HepG2 (cell line): Measurements from ENCODE around the gene CTNNA3. TPM values are rescaled to one million over a fixed set of nuclear protein-coding genes. Genes with fewer than 3 reads are reported as not detected.

Experiments
- AHDC1 ChIP-seq: sonication (generic); formaldehyde crosslinking; IDR thresholded peaks from 2 replicates; pipeline ENCODE4 v1.5.1; 2020; ENCODE audit warnings: mild to moderate bottlenecking, missing genetic modification reagents, borderline replicate concordance
- FOXA3 ChIP-seq: IDR thresholded peaks from 2 replicates; pipeline ENCODE4 v1.6.1; 2016; ENCODE audit warnings: missing genetic modification reagents, missing compliant biosample characterization
- FOXP4 ChIP-seq: sonication (generic); formaldehyde crosslinking; IDR thresholded peaks from 2 replicates; pipeline ENCODE4 v1.4.0; 2020; ENCODE audit warnings: missing genetic modification reagents
- GFI1 ChIP-seq: sonication (generic); formaldehyde crosslinking; IDR thresholded peaks from 2 replicates; pipeline ENCODE4 v1.5.0; 2020; ENCODE audit warnings: missing genetic modification reagents, mild to moderate bottlenecking, borderline replicate concordance
- HNF1B ChIP-seq: sonication (generic); formaldehyde crosslinking; IDR thresholded peaks from 2 replicates; pipeline ENCODE4 v1.5.1; 2020; ENCODE audit warnings: mild to moderate bottlenecking, moderate library complexity, missing genetic modification reagents
- MTERF4 ChIP-seq: sonication (generic); formaldehyde crosslinking; IDR thresholded peaks from 2 replicates; pipeline ENCODE4 v1.8.0; 2023; ENCODE audit warnings: mild to moderate bottlenecking, missing genetic modification reagents
- NR3C1 ChIP-seq: sonication (generic); formaldehyde crosslinking; IDR thresholded peaks from 2 replicates; pipeline ENCODE4 v1.4.0; 2020; ENCODE audit warnings: missing genetic modification reagents
- REL ChIP-seq: sonication (generic); formaldehyde crosslinking; conservative IDR thresholded peaks from 2 replicates; pipeline ENCODE4 v1.8.0; 2022; ENCODE audit warnings: mild to moderate bottlenecking, missing genetic modification reagents, moderate library complexity
- TBX2 ChIP-seq: sonication (generic); formaldehyde crosslinking; IDR thresholded peaks from 2 replicates; pipeline ENCODE4 v1.5.0; 2020; ENCODE audit warnings: missing genetic modification reagents, mild to moderate bottlenecking, borderline replicate concordance
- USF2 ChIP-seq, 2 experiments: sonication (generic) in 1 of 2; formaldehyde crosslinking in 1 of 2; IDR thresholded peaks; 2 replicates each; pipeline versions ENCODE4 v1.5.1 to v1.6.1; 2011 to 2020; ENCODE audit warnings: borderline replicate concordance in 1 of 2, low read depth in 1 of 2, low read length in 1 of 2, mild to moderate bottlenecking in 1 of 2, missing genetic modification reagents in 1 of 2, moderate library complexity in 1 of 2
- ZBTB34 ChIP-seq: sonication (generic); formaldehyde crosslinking; IDR thresholded peaks from 2 replicates; pipeline ENCODE4 v1.8.0; 2022; ENCODE audit warnings: mild to moderate bottlenecking, missing genetic modification reagents
- ZMYM4 ChIP-seq: sonication (generic); formaldehyde crosslinking; IDR thresholded peaks from 2 replicates; pipeline ENCODE4 v1.8.1; 2023; ENCODE audit warnings: mild to moderate bottlenecking, missing genetic modification reagents
- ZNF292 ChIP-seq: sonication (generic); formaldehyde crosslinking; IDR thresholded peaks from 2 replicates; pipeline ENCODE4 v1.8.1; 2022; ENCODE audit warnings: mild to moderate bottlenecking, low read depth, missing genetic modification reagents, borderline replicate concordance
- ZNF678 ChIP-seq: sonication (generic); formaldehyde crosslinking; IDR thresholded peaks from 2 replicates; pipeline ENCODE4 v1.4.0; 2020; ENCODE audit warnings: mild to moderate bottlenecking, missing genetic modification reagents
- polyA plus RNA-seq, 8 experiments: library from polyadenylated mRNA; depleted of rRNA in 3 of 8; stranded (reverse) in 7 of 8; unstranded in 1 of 8; fragments of >200 nt; fragmentation: Illumina TruSeq in 4 of 8; extraction: Trizol in 4 of 8; gene quantifications; 2 replicates each; pipeline versions ENCODE4 v1.2.1 to v1.2.3, GENCODE V29; 2011 to 2016; ENCODE audit warnings: low read depth in 4 of 8, missing spikeins in 1 of 8, mixed read lengths in 1 of 8; ENCODE audit not compliant: insufficient read depth in 1 of 8
- total RNA-seq, 5 experiments: library from RNA; depleted of rRNA; stranded (reverse); fragments of >200 nt; fragmentation: Illumina TruSeq; extraction: Trizol; gene quantifications; 2 replicates each; pipeline ENCODE4 v1.2.3, GENCODE V29; 2016; ENCODE audit warnings: low read depth in 1 of 5

CTNNA3 gene
- total and polyA plus RNA-seq, 2 of the 13 experiments (the other 11 are each of a cell fraction or from before 2014, with no cell fraction given): not detected

GRCh38 chr10:66572700-66573099 lies 1123.3 kb downstream of the CTNNA3 start (continued):
- TF ChIP-seq ZBTB34 (CRISPR knock-in tag) (no peak), ZNF292 (CRISPR knock-in tag) (peak; percentile 57; the same call in 1 of the 2 replicates), AHDC1 (CRISPR knock-in tag) (peak; percentile 76), HNF1B (no peak), USF2 (IDR thresholded peaks at IDR 0.05; ENCODE audit: low read depth, low read length) (no peak), USF2 (CRISPR knock-in tag; IDR thresholded peaks at IDR 0.05; ENCODE audit: borderline replicate concordance) (no peak), REL (CRISPR knock-in tag) (no peak), TBX2 (CRISPR knock-in tag) (peak; percentile 18; the same call in 1 of the 2 replicates), GFI1 (CRISPR knock-in tag) (0 out of 2 replicates have a peak, but pooled peaks have one; percentile 31), ZNF678 (no peak), NR3C1 (CRISPR knock-in tag) (no peak), ZMYM4 (CRISPR knock-in tag) (0 out of 2 replicates have a peak, but pooled peaks have one; percentile 15), FOXP4 (CRISPR knock-in tag) (peak; percentile 64), FOXA3 (peak; percentile 37; the same call in 1 of the 2 replicates), MTERF4 (CRISPR knock-in tag) (no peak)
